Kidney (tissue), 14 donors: ENCODE data around the gene CACNB2. TPM values are rescaled to one million over a fixed set of nuclear protein-coding genes. Genes with fewer than 3 reads are reported as not detected.

Source experiments
- DNase-seq, 5 donors: peaks; one replicate each; pipeline ENCODE4 v3.0.0-alpha.2; 2013 to 2020
- FAIRE-seq: peaks from 2 replicates; lab custom pipeline; 2012; peaks lifted over from hg19 to GRCh38; lab: Jason Lieb, UNC
- H3K27ac ChIP-seq, 2 donors: one replicate each; pipeline ENCODE4 v1.7.0; 2013; ENCODE audit warnings: low read depth in 2 of 2, low read length in 2 of 2, inconsistent platforms in 1 of 2
- H3K27me3 ChIP-seq: one replicate; pipeline ENCODE4 v1.7.1; 2013; ENCODE audit warnings: low read length, inconsistent platforms; ENCODE audit not compliant: control insufficient read depth, insufficient read depth
- H3K36me3 ChIP-seq, 3 donors: one replicate each; pipeline versions ENCODE4 v1.7.0 to v1.7.1; 2013; ENCODE audit warnings: low read length in 3 of 3, control low read depth in 1 of 3, inconsistent platforms in 1 of 3; ENCODE audit not compliant: insufficient read depth in 3 of 3, control insufficient read depth in 2 of 3
- H3K4me1 ChIP-seq, 3 donors: one replicate each; pipeline versions ENCODE4 v1.7.0 to v1.7.1; 2013; ENCODE audit warnings: low read length in 3 of 3, inconsistent platforms in 1 of 3, low read depth in 1 of 3; ENCODE audit not compliant: control insufficient read depth in 2 of 3, insufficient read depth in 2 of 3
- H3K4me3 ChIP-seq, 3 donors: one replicate each; pipeline versions ENCODE4 v1.7.0 to v1.8.1; 2013; ENCODE audit warnings: low read length in 3 of 3, control low read depth in 1 of 3, inconsistent platforms in 1 of 3
- H3K9ac ChIP-seq, 3 donors: one replicate each; pipeline versions ENCODE4 v1.7.0 to v1.7.1; 2013; ENCODE audit warnings: low read length in 3 of 3, control low read depth in 1 of 3, inconsistent platforms in 1 of 3
- H3K9me3 ChIP-seq, 3 donors: one replicate each; pipeline versions ENCODE4 v1.7.0 to v1.7.1; 2013; ENCODE audit warnings: low read length in 3 of 3, control low read depth in 1 of 3, inconsistent platforms in 1 of 3; ENCODE audit not compliant: control insufficient read depth in 2 of 3, insufficient read depth in 1 of 3
- CTCF ChIP-seq: IDR thresholded peaks from 3 replicates; pipeline ENCODE4 v1.5.1; 2012; ENCODE audit warnings: mild to moderate bottlenecking, moderate library complexity, borderline replicate concordance; ENCODE audit not compliant: insufficient read depth; ENCODE audit errors: extremely low read depth
- intact Hi-C: fragments of 100-400 bp; cut with DNase I; formaldehyde crosslinking; loops from one replicate; pipeline ENCODE4 v1.11.1; 2022
- polyA plus RNA-seq: library from polyadenylated mRNA; stranded (reverse); fragments of 350-450 nt; fragmentation: Illumina TruSeq; extraction: RNeasy Lipid Tissue Mini Kit (QIAGEN cat#74804); gene quantifications from one replicate; pipeline ENCODE4 v1.2.3, GENCODE V29; 2014; ENCODE audit warnings: low read depth, low replicate concordance; ENCODE audit not compliant: insufficient read depth
- total RNA-seq: library from RNA; stranded (reverse); fragmentation: NEBNext Ultra II Directional; extraction: Animal tissue kit (Norgen Biotek cat#: 25700); gene quantifications from one replicate; pipeline ENCODE4 v1.2.1, GENCODE V29; 2021
- donor health status: control.
- donor health status: control.
- donor health status: control.
- donor health status: control.
- donor health status: control.
- donor health status: DM: yes; HTN: yes; CAD: no.
- donor health status: Normal renal cell carcinoma (clear cell type).

The CACNB2 gene
- total and polyA plus RNA-seq, 2 donors from 2014 or later = 2.8 TPM

DNA sequence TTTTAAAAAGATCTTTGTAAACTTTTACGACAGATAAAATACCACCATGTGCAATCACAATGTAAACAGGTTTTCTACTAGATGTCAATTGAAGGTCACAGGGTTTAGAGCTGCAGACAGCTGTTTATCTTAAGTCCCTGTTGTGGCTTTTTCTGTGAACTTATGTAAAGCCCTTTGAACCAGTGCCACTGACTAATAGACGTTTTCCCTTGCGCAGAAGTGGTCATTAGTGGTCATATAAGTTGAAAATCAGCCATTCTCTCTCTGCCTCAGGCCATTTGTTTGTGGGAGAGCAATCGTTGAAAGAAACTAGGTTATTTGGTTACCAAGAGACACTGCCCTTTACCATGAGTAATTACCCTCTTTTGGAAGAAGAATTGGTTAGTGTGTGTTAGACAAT, 23.9 kb downstream of the CACNB2 start:
- Histone ChIP-seq H3K4me3 (no peak overlapping the region), H3K4me1 (no peaks in the 10 kb centered on the region), H3K27ac (no peak overlapping the region), H3K9ac (no peak overlapping the region), H3K9me3 (no peaks in the 10 kb centered on the region), H3K36me3 (no peaks in the 10 kb centered on the region), H3K27me3 (no peaks in the 10 kb centered on the region)
- FAIRE-seq (no peak), DNase-seq (no peak)
- TF ChIP-seq CTCF = no peak
- intact Hi-C loops = no loop called here

- Histone ChIP-seq H3K4me1 (no peaks in the 10 kb centered on the region), H3K4me3 (no peak overlapping the region), H3K27me3 (no peaks in the 10 kb centered on the region), H3K27ac (no peak overlapping the region), H3K9me3 (no peaks in the 10 kb centered on the region), H3K9ac (no peak overlapping the region), H3K36me3 (no peaks in the 10 kb centered on the region)
- intact Hi-C loops = no loop called here
- no peak for FAIRE-seq
- no peak for TF ChIP-seq CTCF
- DNase-seq = no peak
Observed at GRCh38 chr10:18164748-18165361, 24.6 kb downstream of the CACNB2 start.

GRCh38 chr10:18178854-18179483, 38.7 kb downstream of the CACNB2 start:
- H3K4me3 ChIP-seq = no peak overlapping the region
- no peaks in the 10 kb centered on the region for H3K27me3 ChIP-seq
- no peaks in the 10 kb centered on the region for H3K36me3 ChIP-seq
- no peaks in the 10 kb centered on the region for H3K9me3 ChIP-seq
- intact Hi-C loops = no loop called here
- no peak overlapping the region for H3K27ac ChIP-seq
- no peak for FAIRE-seq
- H3K9ac ChIP-seq = no peak overlapping the region
- TF ChIP-seq CTCF = no peak
- DNase-seq = no peak
- peaks cover 0 to 2% (median 0%) of the 10 kb centered on the region in 3 donors for H3K4me1 ChIP-seq
